GM21723 (cell line): ENCODE results near the gene CCNL2.
"Not testable (repeated sequence)": the region's sequence is repeated elsewhere in the genome, so short reads cannot be mapped to it uniquely, and the experiment has no call there.

Experiments used
- ATAC-seq: cut with Tn5 transposase; IDR thresholded peaks from one replicate; pipeline ENCODE4 v1.9.1; 2021; ENCODE audit warnings: mild to moderate bottlenecking, moderate library complexity; ENCODE audit not compliant: unreplicated experiment

The CCNL2 gene

GRCh38 chr1:1401457-1402010 lies 2.4 kb upstream of the CCNL2 start:
- ATAC-seq: no peak

GRCh38 chr1:1400576-1401456 lies 1.7 kb upstream of the CCNL2 start:
- no peak for ATAC-seq

- ATAC-seq: no peak
Measured at GRCh38 chr1:1399872-1400575, 889 bp upstream of the CCNL2 start.

GRCh38 chr1:1398677-1399186 lies 403 bp downstream of the CCNL2 start:
- peak; percentile 7 for ATAC-seq

GRCh38 chr1:1397839-1398523 lies 1.2 kb downstream of the CCNL2 start:
- ATAC-seq: no peak

GRCh38 chr1:1395166-1395565 lies 4.0 kb downstream of the CCNL2 start:
- no peak for ATAC-seq

GRCh38 chr1:1394116-1394515 lies 5.0 kb downstream of the CCNL2 start:
- no peak for ATAC-seq

- no peak for ATAC-seq
Measured at GRCh38 chr1:1393428-1393827, 5.7 kb downstream of the CCNL2 start.

GRCh38 chr1:1393014-1393413 lies 6.1 kb downstream of the CCNL2 start:
- no peak for ATAC-seq

GRCh38 chr1:1391225-1391624 lies 7.9 kb downstream of the CCNL2 start:
- no peak for ATAC-seq

- no peak for ATAC-seq
Measured at GRCh38 chr1:1390675-1391074, 8.5 kb downstream of the CCNL2 start.

- no peak for ATAC-seq
Measured at GRCh38 chr1:1388078-1388472, 11.1 kb downstream of the CCNL2 start.

- ATAC-seq: no peak
Measured at GRCh38 chr1:1387098-1388077, 11.7 kb downstream of the CCNL2 start.

GRCh38 chr1:1385931-1386330 lies 13.2 kb downstream of the CCNL2 start:
- ATAC-seq: no peak

- ATAC-seq: not testable (repeated sequence)
Measured at GRCh38 chr1:1385339-1385738, 13.8 kb downstream of the CCNL2 start.

- ATAC-seq: no peak
Measured at GRCh38 chr1:1381294-1381693, 17.8 kb downstream of the CCNL2 start.

GRCh38 chr1:1380860-1381259 lies 18.3 kb downstream of the CCNL2 start:
- ATAC-seq: no peak

GRCh38 chr1:1377540-1378205 lies 21.5 kb downstream of the CCNL2 start:
- ATAC-seq: no peak

GRCh38 chr1:1376551-1377226 lies 22.4 kb downstream of the CCNL2 start:
- ATAC-seq: no peak
